Activated naive CD8-positive, alpha-beta T cell treated with anti-CD3 and anti-CD28 coated beads, Interleukin-2, amount 10 ng/mL, durations not matched to agents 7 days and 5 days (primary cell): Measurements from ENCODE around the gene TYRP1. TPM values are rescaled to one million over a fixed set of nuclear protein-coding genes. Genes with fewer than 3 reads are reported as not detected.

Source experiments
- ATAC-seq: fragments of 150-1000 bp; cut with Tn5 transposase; one replicate; pipeline ENCODE4 v1.10.0; 2021; ENCODE audit warnings: low read depth, moderate library complexity
- POLR2A ChIA-PET: fragments of 350-600 bp; sonication (Branson Sonifier 250); formaldehyde crosslinking; loops from one replicate; lab custom pipeline; 2021; ENCODE audit warnings: antibody characterized with exemption; lab: Charles Lee
- DNase-seq: peaks from one replicate; pipeline ENCODE4 v3.0.0; 2021
- H3K27ac Mint-ChIP-seq: one replicate; pipeline ENCODE4 v1.8.0; 2022; ENCODE audit warnings: mild to moderate bottlenecking, mixed read lengths
- H3K27me3 Mint-ChIP-seq: one replicate; pipeline ENCODE4 v1.8.0; 2022; ENCODE audit warnings: mild to moderate bottlenecking, moderate library complexity, mixed read lengths
- H3K36me3 Mint-ChIP-seq: one replicate; pipeline ENCODE4 v1.8.0; 2021; ENCODE audit warnings: mild to moderate bottlenecking, mixed read lengths
- H3K4me1 Mint-ChIP-seq: one replicate; pipeline ENCODE4 v1.8.0; 2021; ENCODE audit warnings: mixed read lengths
- H3K4me3 Mint-ChIP-seq: one replicate; pipeline ENCODE4 v1.8.0; 2022; ENCODE audit warnings: mild to moderate bottlenecking, moderate library complexity, mixed read lengths
- H3K9me3 Mint-ChIP-seq: one replicate; pipeline ENCODE4 v1.8.0; 2021; ENCODE audit warnings: mixed read lengths
- total RNA-seq, 2 experiments: library from RNA; stranded (reverse); gene quantifications; one replicate each; pipeline ENCODE4 v1.2.3, GENCODE V29; 2021

TYRP1 gene
- total RNA-seq, 2 experiments from 2014 or later = not detected

- H3K27ac Mint-ChIP-seq = no peak overlapping the region
- no peak for ATAC-seq
- peaks cover 1% of the 10 kb centered on the region for H3K9me3 Mint-ChIP-seq
- no peak overlapping the region for H3K4me3 Mint-ChIP-seq
- DNase-seq = no peak
- POLR2A ChIA-PET = no interaction called here
- H3K36me3 Mint-ChIP-seq = no peaks in the 10 kb centered on the region
- H3K4me1 Mint-ChIP-seq = no peaks in the 10 kb centered on the region
- H3K27me3 Mint-ChIP-seq = no peaks in the 10 kb centered on the region
Observed at GRCh38 chr9:12726795-12727194, 33.6 kb downstream of the TYRP1 start.

DNA sequence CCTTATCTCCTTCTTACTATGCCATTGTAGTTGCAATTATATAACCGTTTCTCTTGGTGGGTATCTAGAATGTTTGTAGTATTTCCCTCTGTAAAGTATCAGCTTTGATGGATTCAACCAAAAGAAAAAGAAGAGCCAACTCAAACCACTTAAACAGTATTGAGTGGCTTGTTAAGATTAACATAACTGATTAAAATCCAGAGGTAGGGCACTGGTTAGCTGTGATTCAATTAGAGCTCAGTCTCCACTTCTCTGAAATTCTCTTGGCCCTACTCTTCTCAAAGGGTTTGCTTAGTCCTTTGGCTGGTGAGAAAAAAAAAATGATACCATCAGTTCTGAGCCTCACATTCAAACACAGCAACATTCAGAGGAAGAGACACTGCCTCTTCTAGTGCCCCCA lies 37.0 kb downstream of the TYRP1 start:
- no peak overlapping the region for H3K27ac Mint-ChIP-seq
- peaks cover 6% of the 10 kb centered on the region for H3K9me3 Mint-ChIP-seq
- no peak for DNase-seq
- H3K27me3 Mint-ChIP-seq = no peaks in the 10 kb centered on the region
- no peak overlapping the region for H3K4me3 Mint-ChIP-seq
- ATAC-seq = no peak
- POLR2A ChIA-PET = no interaction called here
- H3K36me3 Mint-ChIP-seq = no peaks in the 10 kb centered on the region
- H3K4me1 Mint-ChIP-seq = no peaks in the 10 kb centered on the region

DNA sequence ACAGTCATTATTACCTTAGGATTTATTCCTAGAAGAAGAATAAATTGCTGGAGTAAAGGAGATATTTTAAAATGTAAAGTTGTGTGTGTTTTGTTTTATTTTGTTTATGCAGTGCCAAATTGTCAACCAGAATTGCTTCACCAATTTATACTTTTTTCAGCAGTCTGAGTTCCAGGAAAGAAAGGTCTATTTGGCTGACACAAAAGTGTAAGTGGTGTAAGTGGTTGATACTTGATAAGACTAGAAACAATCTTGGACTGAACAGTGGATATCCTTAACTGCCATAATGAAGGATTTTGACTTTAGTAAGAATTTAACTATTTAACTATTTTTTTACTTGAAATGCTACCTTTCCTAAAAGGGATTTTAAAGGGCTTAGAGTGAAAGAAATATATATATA lies 37.7 kb downstream of the TYRP1 start:
- no peaks in the 10 kb centered on the region for H3K36me3 Mint-ChIP-seq
- no peak overlapping the region for H3K4me3 Mint-ChIP-seq
- H3K9me3 Mint-ChIP-seq = peaks cover 6% of the 10 kb centered on the region
- no peak for DNase-seq
- ATAC-seq = no peak
- POLR2A ChIA-PET = no interaction called here
- no peaks in the 10 kb centered on the region for H3K27me3 Mint-ChIP-seq
- no peaks in the 10 kb centered on the region for H3K4me1 Mint-ChIP-seq
- no peak overlapping the region for H3K27ac Mint-ChIP-seq

DNA sequence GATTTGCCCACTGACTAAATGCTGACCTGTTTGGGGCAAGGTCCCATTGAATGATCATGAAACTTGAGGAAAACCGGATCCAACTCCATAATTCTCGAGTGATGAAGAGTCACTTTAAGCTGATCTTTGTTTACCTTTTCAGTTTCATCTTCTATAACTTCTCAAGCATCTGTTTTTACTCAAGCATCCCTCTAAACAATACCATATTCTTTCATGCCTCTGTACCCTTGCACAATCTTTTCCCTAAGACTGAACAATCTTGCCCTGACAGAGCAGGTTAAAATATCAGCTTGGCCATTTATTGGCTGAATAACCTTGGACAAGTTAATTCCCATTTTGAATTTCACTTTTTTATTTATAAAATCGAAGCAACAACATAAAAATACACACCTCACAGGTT lies 39.8 kb downstream of the TYRP1 start:
- no peak for DNase-seq
- Mint-ChIP-seq H3K27me3 (no peaks in the 10 kb centered on the region), H3K36me3 (no peaks in the 10 kb centered on the region), H3K4me3 (no peak overlapping the region), H3K27ac (no peak overlapping the region), H3K4me1 (no peaks in the 10 kb centered on the region), H3K9me3 (peaks cover 6% of the 10 kb centered on the region)
- no peak for ATAC-seq
- POLR2A ChIA-PET = no interaction called here

GRCh38 chr9:12735665-12736064 lies 42.5 kb downstream of the TYRP1 start:
- DNase-seq = no peak
- ATAC-seq = no peak
- Mint-ChIP-seq H3K27me3 (no peaks in the 10 kb centered on the region), H3K36me3 (no peaks in the 10 kb centered on the region), H3K4me3 (no peak overlapping the region), H3K9me3 (peaks cover 4% of the 10 kb centered on the region), H3K4me1 (no peaks in the 10 kb centered on the region), H3K27ac (no peak overlapping the region)
- POLR2A ChIA-PET = no interaction called here

GRCh38 chr9:12737871-12738270 lies 44.7 kb downstream of the TYRP1 start:
- Mint-ChIP-seq H3K4me1 (no peaks in the 10 kb centered on the region), H3K36me3 (no peaks in the 10 kb centered on the region), H3K9me3 (peaks cover 8% of the 10 kb centered on the region), H3K4me3 (no peak overlapping the region), H3K27ac (no peak overlapping the region), H3K27me3 (no peaks in the 10 kb centered on the region)
- POLR2A ChIA-PET = no interaction called here
- no peak for DNase-seq
- ATAC-seq = no peak

DNA sequence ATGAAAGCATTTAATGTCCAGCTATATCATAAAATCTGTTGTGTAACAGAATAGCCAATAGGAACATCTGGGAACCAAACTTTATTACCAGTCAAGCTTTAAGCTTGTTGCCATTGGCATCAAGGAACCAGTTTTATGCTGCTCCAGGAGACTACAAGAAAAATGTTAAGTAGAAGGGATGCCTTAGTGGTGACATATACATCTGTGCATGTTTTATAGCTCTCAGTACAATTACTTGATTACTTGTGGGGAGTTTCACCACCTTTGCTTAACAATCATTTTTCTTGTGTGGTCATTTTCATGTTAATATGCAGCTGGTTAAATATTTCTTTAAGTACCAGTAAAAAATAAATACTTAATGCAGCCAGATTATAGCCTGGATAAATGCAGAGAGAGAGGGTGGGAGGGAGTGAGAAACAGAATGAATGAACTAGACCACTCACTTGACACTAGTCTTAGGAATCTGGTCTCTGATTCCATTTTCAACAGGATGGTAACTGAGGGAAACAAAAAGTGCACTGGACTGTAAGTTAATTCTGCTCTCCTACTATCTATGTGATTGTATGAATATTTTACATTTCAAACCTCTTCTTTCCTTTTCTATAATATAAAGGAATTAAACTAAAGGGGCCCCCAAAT lies 45.9 kb downstream of the TYRP1 start:
- POLR2A ChIA-PET = no interaction called here
- no peaks in the 10 kb centered on the region for H3K4me1 Mint-ChIP-seq
- ATAC-seq = no peak
- H3K36me3 Mint-ChIP-seq = no peaks in the 10 kb centered on the region
- no peak for DNase-seq
- H3K9me3 Mint-ChIP-seq = peaks cover 7% of the 10 kb centered on the region
- H3K27me3 Mint-ChIP-seq = no peaks in the 10 kb centered on the region
- no peak overlapping the region for H3K4me3 Mint-ChIP-seq
- H3K27ac Mint-ChIP-seq = no peak overlapping the region

GRCh38 chr9:12740845-12741244 lies 47.7 kb downstream of the TYRP1 start:
- DNase-seq (no peak), ATAC-seq (no peak)
- H3K27me3 Mint-ChIP-seq = no peaks in the 10 kb centered on the region
- POLR2A ChIA-PET = no interaction called here
- H3K9me3 Mint-ChIP-seq = peaks cover 8% of the 10 kb centered on the region
- no peak overlapping the region for H3K27ac Mint-ChIP-seq
- H3K36me3 Mint-ChIP-seq = no peaks in the 10 kb centered on the region
- no peaks in the 10 kb centered on the region for H3K4me1 Mint-ChIP-seq
- no peak overlapping the region for H3K4me3 Mint-ChIP-seq

DNA sequence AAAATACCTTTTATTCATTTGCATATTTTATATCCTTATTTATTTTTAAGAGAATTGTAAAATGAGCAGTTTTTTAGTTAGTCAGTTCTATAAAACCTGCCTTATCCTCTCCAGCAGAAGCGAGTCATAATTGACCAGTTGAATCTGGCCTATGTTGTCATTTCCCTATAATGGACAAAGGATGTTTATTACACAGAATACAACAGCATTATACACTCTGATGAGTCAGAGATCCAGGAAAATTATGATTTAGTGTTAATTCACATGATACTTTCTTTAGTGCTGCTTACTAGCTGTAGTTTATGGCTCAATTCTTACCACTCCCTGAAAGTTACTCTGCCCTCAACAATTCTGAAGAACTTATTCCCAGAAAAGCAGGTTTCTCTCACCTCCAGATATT lies 54.8 kb downstream of the TYRP1 start:
- DNase-seq (no peak), ATAC-seq (no peak)
- Mint-ChIP-seq H3K4me3 (no peak overlapping the region), H3K27me3 (no peaks in the 10 kb centered on the region), H3K36me3 (no peaks in the 10 kb centered on the region), H3K4me1 (no peaks in the 10 kb centered on the region), H3K27ac (no peak overlapping the region), H3K9me3 (peaks cover 6% of the 10 kb centered on the region)
- POLR2A ChIA-PET = no interaction called here

- DNase-seq (no peak), ATAC-seq (no peak)
- Mint-ChIP-seq H3K27ac (no peak overlapping the region), H3K27me3 (no peaks in the 10 kb centered on the region), H3K4me1 (no peaks in the 10 kb centered on the region), H3K36me3 (no peaks in the 10 kb centered on the region), H3K9me3 (peaks cover 6% of the 10 kb centered on the region), H3K4me3 (no peak overlapping the region)
- POLR2A ChIA-PET = no interaction called here
Observed at GRCh38 chr9:12748954-12749353, 55.8 kb downstream of the TYRP1 start.

GRCh38 chr9:12753931-12754330 lies 60.7 kb downstream of the TYRP1 start:
- no peak for ATAC-seq
- H3K36me3 Mint-ChIP-seq = no peaks in the 10 kb centered on the region

DNA sequence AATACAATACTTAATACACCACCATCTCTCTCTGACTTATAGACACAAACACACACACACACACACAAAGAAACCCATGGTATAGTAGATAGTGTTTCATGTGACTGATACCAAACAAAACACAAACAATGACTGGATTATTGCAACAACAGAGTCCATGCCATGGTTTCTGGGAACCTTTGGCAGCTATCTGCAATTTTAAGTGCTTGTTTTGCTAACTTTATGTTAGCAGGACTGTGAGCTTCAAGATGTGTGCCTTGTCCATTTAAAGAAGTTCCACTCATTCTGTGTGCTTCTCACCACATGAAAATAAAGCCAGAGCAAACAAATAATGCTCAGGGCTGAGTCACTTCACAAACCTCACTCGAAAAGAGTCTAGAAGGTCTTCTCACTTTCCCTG lies 66.6 kb downstream of the TYRP1 start:
- no peaks in the 10 kb centered on the region for H3K36me3 Mint-ChIP-seq
- H3K9me3 Mint-ChIP-seq = no peaks in the 10 kb centered on the region
- H3K27ac Mint-ChIP-seq = no peak overlapping the region
- no peak for DNase-seq
- POLR2A ChIA-PET = no interaction called here
- no peaks in the 10 kb centered on the region for H3K27me3 Mint-ChIP-seq
- no peaks in the 10 kb centered on the region for H3K4me1 Mint-ChIP-seq
- no peak overlapping the region for H3K4me3 Mint-ChIP-seq
- ATAC-seq = no peak

More at GRCh38 chr9:12753931-12754330, 60.7 kb downstream of the TYRP1 start:
- Mint-ChIP-seq H3K27me3 (no peaks in the 10 kb centered on the region), H3K4me3 (no peak overlapping the region), H3K27ac (no peak overlapping the region), H3K9me3 (no peaks in the 10 kb centered on the region), H3K4me1 (no peaks in the 10 kb centered on the region)
- POLR2A ChIA-PET = no interaction called here
- DNase-seq = no peak
